HEK293 (cell line): ENCODE results near the gene FADS1.
A peak's percentile ranks its signal among the peaks of the same experiment; 100 is the strongest.

ENCODE experiments used
- CTCF ChIA-PET: fragments of 350-600 bp; formaldehyde crosslinking; extraction: SDS; loops from one replicate; lab custom pipeline; 2021; ENCODE audit warnings: antibody characterized with exemption; lab: Yijun Ruan, JAX
- POLR2A ChIA-PET: fragments of 300-600 bp; formaldehyde crosslinking; extraction: SDS; loops from one replicate; lab custom pipeline; 2020; ENCODE audit warnings: antibody characterized with exemption, inconsistent platforms; lab: Yijun Ruan, JAX
- H3K27ac ChIP-seq: fragments of 200-500 bp; sonication (Bioruptor generic); 2 replicates; pipeline ENCODE4 v1.5.1; 2014; ENCODE audit warnings: low read depth, low read length, control low read depth, inconsistent platforms; ENCODE audit errors: extremely low read depth
- H3K36me3 ChIP-seq, 2 experiments: fragments of 200-500 bp in 1 of 2; sonication (Bioruptor generic) in 1 of 2; 1 replicate in 1 of 2; 2 replicates in 1 of 2; pipeline ENCODE4 v1.5.1; 2014 to 2017; ENCODE audit warnings: inconsistent platforms in 2 of 2, low read length in 2 of 2; ENCODE audit not compliant: control insufficient read depth in 2 of 2, insufficient read depth in 1 of 2
- H3K4me1 ChIP-seq: fragments of 200-500 bp; sonication (Bioruptor generic); 2 replicates; pipeline ENCODE4 v1.5.1; 2014; ENCODE audit warnings: mild to moderate bottlenecking, low read length, inconsistent platforms; ENCODE audit not compliant: control insufficient read depth, insufficient read depth
- H3K4me3 ChIP-seq: 2 replicates; pipeline ENCODE4 v1.5.1; 2011; ENCODE audit warnings: low read depth, mild to moderate bottlenecking, control low read depth, low read length, moderate library complexity
- H3K9me3 ChIP-seq: fragments of 200-500 bp; sonication (Bioruptor generic); 2 replicates; pipeline ENCODE4 v1.5.1; 2014; ENCODE audit warnings: low read depth, low read length, inconsistent platforms; ENCODE audit not compliant: control insufficient read depth, insufficient read depth
- EGR2 ChIP-seq: fragments of 450-650 bp; formaldehyde crosslinking; IDR thresholded peaks from 2 replicates; pipeline ENCODE4 v1.5.1; 2016; ENCODE audit warnings: low read depth, missing biosample characterization, missing genetic modification characterization
- GLIS2 ChIP-seq: fragments of 450-650 bp; formaldehyde crosslinking; IDR thresholded peaks from 2 replicates; pipeline ENCODE4 v1.5.1; 2016; ENCODE audit warnings: missing biosample characterization, missing genetic modification characterization
- KLF8 ChIP-seq: fragments of 450-650 bp; formaldehyde crosslinking; IDR thresholded peaks from 2 replicates; pipeline ENCODE4 v1.5.1; 2016; ENCODE audit warnings: missing biosample characterization, missing genetic modification characterization
- PRDM6 ChIP-seq: fragments of 450-650 bp; formaldehyde crosslinking; IDR thresholded peaks from 2 replicates; pipeline ENCODE4 v1.5.1; 2017; ENCODE audit warnings: missing biosample characterization, missing genetic modification characterization
- YY1 ChIP-seq: fragments of 450-650 bp; formaldehyde crosslinking; IDR thresholded peaks from 2 replicates; pipeline ENCODE4 v1.5.1; 2018; ENCODE audit warnings: missing biosample characterization, missing genetic modification characterization
- ZBTB6 ChIP-seq: fragments of 450-650 bp; formaldehyde crosslinking; IDR thresholded peaks from 2 replicates; pipeline ENCODE4 v1.5.1; 2017; ENCODE audit warnings: missing biosample characterization, missing genetic modification characterization
- ZIC2 ChIP-seq: fragments of 450-650 bp; formaldehyde crosslinking; IDR thresholded peaks from 2 replicates; pipeline ENCODE4 v1.5.1; 2016; ENCODE audit warnings: missing biosample characterization, missing genetic modification characterization
- ZNF155 ChIP-seq: fragments of 450-650 bp; formaldehyde crosslinking; IDR thresholded peaks from 2 replicates; pipeline ENCODE4 v1.5.1; 2016; ENCODE audit warnings: missing biosample characterization, missing genetic modification characterization
- ZNF311 ChIP-seq: fragments of 450-650 bp; formaldehyde crosslinking; IDR thresholded peaks from 2 replicates; pipeline ENCODE4 v1.5.1; 2017; ENCODE audit warnings: missing biosample characterization, missing genetic modification characterization, borderline replicate concordance
- ZNF341 ChIP-seq: fragments of 450-650 bp; formaldehyde crosslinking; IDR thresholded peaks from 2 replicates; pipeline ENCODE4; 2016; ENCODE audit warnings: low read depth, missing biosample characterization, missing genetic modification characterization
- ZNF600 ChIP-seq: fragments of 450-650 bp; formaldehyde crosslinking; IDR thresholded peaks from 2 replicates; pipeline ENCODE4 v1.5.1; 2016; ENCODE audit warnings: missing biosample characterization, missing genetic modification characterization
- ZNF629 ChIP-seq: fragments of 450-650 bp; formaldehyde crosslinking; IDR thresholded peaks from 2 replicates; pipeline ENCODE4 v1.5.1; 2017; ENCODE audit warnings: missing biosample characterization, missing genetic modification characterization
- TF ChIP-seq, protein P1 (sequence below): fragments of 450-650 bp; formaldehyde crosslinking; IDR thresholded peaks from 2 replicates; pipeline ENCODE4 v1.5.1; 2016; ENCODE audit warnings: missing biosample characterization, missing genetic modification characterization, borderline replicate concordance
- TF ChIP-seq, protein P2 (sequence below): sonication (generic); formaldehyde crosslinking; IDR thresholded peaks from 2 replicates; pipeline ENCODE4 v1.8.1; 2022; ENCODE audit warnings: mild to moderate bottlenecking, moderate library complexity, missing genetic modification reagents

FADS1 gene

GRCh38 chr11:61780581-61781162 is 36.1 kb downstream of the FADS1 start (continued):
- TF ChIP-seq PRDM6 (tag by site-specific recombination) (no peak), KLF8 (tag by site-specific recombination) (no peak), YY1 (tag by site-specific recombination) (no peak), EGR2 (tag by site-specific recombination) (no peak), ZNF155 (tag by site-specific recombination) (no peak), ZNF341 (tag by site-specific recombination) (no peak), ZIC2 (tag by site-specific recombination) (no peak)
- TF ChIP-seq, protein P1, sequence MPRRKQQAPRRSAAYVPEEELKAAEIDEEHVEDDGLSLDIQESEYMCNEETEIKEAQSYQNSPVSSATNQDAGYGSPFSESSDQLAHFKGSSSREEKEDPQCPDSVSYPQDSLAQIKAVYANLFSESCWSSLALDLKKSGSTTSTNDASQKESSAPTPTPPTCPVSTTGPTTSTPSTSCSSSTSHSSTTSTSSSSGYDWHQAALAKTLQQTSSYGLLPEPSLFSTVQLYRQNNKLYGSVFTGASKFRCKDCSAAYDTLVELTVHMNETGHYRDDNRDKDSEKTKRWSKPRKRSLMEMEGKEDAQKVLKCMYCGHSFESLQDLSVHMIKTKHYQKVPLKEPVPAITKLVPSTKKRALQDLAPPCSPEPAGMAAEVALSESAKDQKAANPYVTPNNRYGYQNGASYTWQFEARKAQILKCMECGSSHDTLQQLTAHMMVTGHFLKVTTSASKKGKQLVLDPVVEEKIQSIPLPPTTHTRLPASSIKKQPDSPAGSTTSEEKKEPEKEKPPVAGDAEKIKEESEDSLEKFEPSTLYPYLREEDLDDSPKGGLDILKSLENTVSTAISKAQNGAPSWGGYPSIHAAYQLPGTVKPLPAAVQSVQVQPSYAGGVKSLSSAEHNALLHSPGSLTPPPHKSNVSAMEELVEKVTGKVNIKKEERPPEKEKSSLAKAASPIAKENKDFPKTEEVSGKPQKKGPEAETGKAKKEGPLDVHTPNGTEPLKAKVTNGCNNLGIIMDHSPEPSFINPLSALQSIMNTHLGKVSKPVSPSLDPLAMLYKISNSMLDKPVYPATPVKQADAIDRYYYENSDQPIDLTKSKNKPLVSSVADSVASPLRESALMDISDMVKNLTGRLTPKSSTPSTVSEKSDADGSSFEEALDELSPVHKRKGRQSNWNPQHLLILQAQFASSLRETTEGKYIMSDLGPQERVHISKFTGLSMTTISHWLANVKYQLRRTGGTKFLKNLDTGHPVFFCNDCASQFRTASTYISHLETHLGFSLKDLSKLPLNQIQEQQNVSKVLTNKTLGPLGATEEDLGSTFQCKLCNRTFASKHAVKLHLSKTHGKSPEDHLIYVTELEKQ (tag by site-specific recombination), result no peak

DNA sequence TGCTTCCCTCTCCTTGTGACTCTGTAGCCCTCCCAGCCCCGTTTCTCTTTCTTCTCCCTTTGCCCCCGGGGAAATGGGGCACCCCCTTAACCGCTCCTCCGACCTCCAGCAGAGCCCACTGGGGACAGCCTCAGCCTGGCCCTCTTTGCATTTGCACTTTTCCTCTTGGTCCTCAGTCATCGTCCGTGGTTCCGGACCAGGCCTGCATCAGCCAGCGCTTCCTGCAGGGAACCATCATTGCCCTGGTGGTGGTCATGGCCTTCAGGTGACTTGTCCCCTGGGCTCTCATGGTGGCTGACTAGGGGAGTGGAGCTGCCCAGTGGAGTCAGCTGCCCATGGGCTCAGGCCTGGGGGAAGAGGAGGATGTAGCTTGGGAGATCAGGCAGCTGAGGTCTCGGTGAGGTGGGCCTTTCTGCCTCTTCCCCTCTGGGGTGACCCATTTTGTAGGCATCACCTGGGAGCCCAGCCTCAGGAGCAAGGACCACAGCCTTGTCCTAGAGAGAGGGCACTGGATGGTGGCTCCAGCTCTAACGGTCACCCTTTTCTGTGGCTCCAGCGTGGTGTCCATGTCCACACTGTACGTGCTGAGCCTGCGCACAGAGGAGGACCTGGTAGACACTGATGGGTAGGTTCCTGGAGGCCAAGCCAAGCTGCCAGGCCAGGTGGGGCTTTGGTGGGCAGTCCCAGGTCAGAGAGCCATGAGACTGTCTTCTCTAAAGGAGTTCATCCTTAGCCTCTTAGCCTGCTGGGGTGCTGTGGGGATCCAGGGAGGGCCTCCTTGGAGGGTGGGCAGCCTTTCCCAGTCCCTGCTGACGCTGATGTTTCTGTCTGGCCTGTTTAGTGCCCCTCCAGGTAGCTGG is 36.9 kb downstream of the FADS1 start:
- Histone ChIP-seq H3K27ac (no peak overlapping the region), H3K36me3 (peaks cover 0 to 31% of the 10 kb centered on the region in 2 experiments; a peak in 1 of 3 replicates), H3K4me1 (no peaks in the 10 kb centered on the region), H3K4me3 (no peak overlapping the region), H3K9me3 (no peaks in the 10 kb centered on the region)
- CTCF ChIA-PET, result interaction anchor here (0.8 to 2.9 kb wide), 8 partner anchors 8 to 118 kb away, joined by 3 to 13 read pairs (median 4); no protein-coding TSS in a partner anchor
- TF ChIP-seq ZNF600 (tag by site-specific recombination), result 0 out of 2 replicates have a peak, but pooled peaks have one; percentile 21
- peak; percentile 25; the same call in 1 of the 2 replicates for TF ChIP-seq GLIS2 (tag by site-specific recombination)
- no peak for TF ChIP-seq ZNF311 (tag by site-specific recombination)
- TF ChIP-seq, protein P2, sequence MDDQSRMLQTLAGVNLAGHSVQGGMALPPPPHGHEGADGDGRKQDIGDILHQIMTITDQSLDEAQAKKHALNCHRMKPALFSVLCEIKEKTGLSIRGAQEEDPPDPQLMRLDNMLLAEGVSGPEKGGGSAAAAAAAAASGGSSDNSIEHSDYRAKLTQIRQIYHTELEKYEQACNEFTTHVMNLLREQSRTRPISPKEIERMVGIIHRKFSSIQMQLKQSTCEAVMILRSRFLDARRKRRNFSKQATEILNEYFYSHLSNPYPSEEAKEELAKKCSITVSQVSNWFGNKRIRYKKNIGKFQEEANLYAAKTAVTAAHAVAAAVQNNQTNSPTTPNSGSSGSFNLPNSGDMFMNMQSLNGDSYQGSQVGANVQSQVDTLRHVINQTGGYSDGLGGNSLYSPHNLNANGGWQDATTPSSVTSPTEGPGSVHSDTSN (CRISPR knock-in tag), result no peak
- POLR2A ChIA-PET, result interaction anchor here (1.2 kb wide), 3 partner anchors 8 to 27 kb away, joined by 3 to 5 read pairs (median 4); no protein-coding TSS in a partner anchor

- H3K9me3 ChIP-seq, result no peaks in the 10 kb centered on the region
- no peak overlapping the region for H3K4me3 ChIP-seq
- peak; percentile 67; the same call in 1 of the 2 replicates for TF ChIP-seq ZBTB6 (tag by site-specific recombination)
- TF ChIP-seq ZNF629 (tag by site-specific recombination), result no peak
- CTCF ChIA-PET, result interaction anchor here (0.6 to 2.9 kb wide), 4 partner anchors 9 to 106 kb away, joined by 3 to 13 read pairs (median 6); no protein-coding TSS in a partner anchor
- peaks cover 0 to 23% of the 10 kb centered on the region in 2 experiments; a peak in 1 of 3 replicates for H3K36me3 ChIP-seq
- H3K4me1 ChIP-seq, result no peaks in the 10 kb centered on the region
- POLR2A ChIA-PET, result interaction anchor here (1.2 kb wide), 2 partner anchors 9 to 26 kb away, joined by 3 to 4 read pairs; no protein-coding TSS in a partner anchor
- no peak overlapping the region for H3K27ac ChIP-seq
Measured at GRCh38 chr11:61778920-61779650, 37.7 kb downstream of the FADS1 start.
